HG03521 (cell line): ENCODE results near the gene CDHR2.
"Not testable (repeated sequence)": the region's sequence is repeated elsewhere in the genome, so short reads cannot be mapped to it uniquely, and the experiment has no call there.

Experiments used
- ATAC-seq: cut with Tn5 transposase; IDR thresholded peaks from one replicate; pipeline ENCODE4 v1.9.1; 2021; ENCODE audit warnings: mild to moderate bottlenecking, moderate library complexity; ENCODE audit not compliant: unreplicated experiment

CDHR2 gene

DNA sequence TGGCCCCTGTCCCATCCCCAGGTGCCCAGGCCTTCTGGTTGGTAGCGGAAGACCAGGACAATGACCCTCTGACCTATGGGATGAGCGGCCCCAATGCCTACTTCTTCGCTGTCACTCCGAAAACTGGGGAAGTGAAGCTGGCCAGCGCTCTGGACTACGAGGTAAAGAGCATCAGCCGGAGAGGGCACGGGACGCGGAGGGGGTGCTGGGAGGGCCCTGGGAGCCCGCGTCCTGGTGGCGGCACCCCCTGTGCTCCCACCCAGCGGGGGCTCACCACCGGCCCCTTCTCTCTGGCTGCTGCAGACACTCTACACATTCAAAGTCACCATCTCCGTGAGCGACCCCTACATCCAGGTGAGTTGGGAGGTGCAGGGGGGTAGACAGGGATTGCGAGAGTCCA is 19.5 kb downstream of the CDHR2 start:
- no peak for ATAC-seq

- no peak for ATAC-seq
Observed at GRCh38 chr5:176570044-176570443, 20.9 kb downstream of the CDHR2 start.

DNA sequence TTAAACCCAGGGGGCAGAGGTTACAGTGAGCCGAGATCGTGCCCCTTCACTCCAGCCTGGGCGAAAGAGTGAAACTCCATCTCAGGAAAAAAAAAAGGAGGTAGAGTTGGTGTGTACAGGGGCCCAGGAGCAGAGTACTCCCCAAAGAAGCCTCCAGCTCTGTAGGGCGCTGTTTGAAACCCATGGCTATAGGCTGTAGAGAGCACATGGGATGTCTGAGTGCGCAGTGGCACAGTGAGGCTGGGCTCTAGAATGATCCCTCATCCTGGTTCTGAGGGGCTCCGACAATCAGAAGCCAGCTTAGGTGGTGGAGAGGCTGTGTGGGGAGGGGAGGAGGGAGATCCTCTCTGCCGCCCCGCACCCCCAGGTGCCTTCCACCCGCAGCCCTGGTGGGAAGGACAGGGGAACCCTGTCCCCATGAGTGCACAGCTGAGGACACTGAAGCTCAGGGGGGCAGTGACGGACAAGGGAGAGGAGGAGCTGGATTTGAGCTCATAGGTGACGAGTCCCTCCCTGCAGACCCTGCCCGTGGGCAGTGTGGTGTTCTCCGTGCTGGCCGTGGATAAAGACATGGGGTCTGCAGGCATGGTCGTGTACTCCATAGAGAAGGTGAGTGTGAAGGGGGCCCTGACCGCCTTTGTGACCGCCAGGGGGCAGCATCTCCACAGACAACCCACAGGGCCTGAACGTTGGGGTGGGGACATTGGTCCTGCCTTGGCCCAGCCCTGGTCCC is 24.6 kb downstream of the CDHR2 start:
- ATAC-seq = no peak

GRCh38 chr5:176574297-176574591 is 25.1 kb downstream of the CDHR2 start:
- ATAC-seq = no peak

- no peak for ATAC-seq
Observed at GRCh38 chr5:176575066-176575465, 25.9 kb downstream of the CDHR2 start.

- ATAC-seq = no peak
Observed at GRCh38 chr5:176575488-176576422, 26.6 kb downstream of the CDHR2 start.

- no peak for ATAC-seq
Observed at GRCh38 chr5:176577312-176578176, 28.4 kb downstream of the CDHR2 start.

GRCh38 chr5:176578391-176578808 is 29.3 kb downstream of the CDHR2 start:
- ATAC-seq = no peak

- ATAC-seq = no peak
Observed at GRCh38 chr5:176579323-176579722, 30.2 kb downstream of the CDHR2 start.

DNA sequence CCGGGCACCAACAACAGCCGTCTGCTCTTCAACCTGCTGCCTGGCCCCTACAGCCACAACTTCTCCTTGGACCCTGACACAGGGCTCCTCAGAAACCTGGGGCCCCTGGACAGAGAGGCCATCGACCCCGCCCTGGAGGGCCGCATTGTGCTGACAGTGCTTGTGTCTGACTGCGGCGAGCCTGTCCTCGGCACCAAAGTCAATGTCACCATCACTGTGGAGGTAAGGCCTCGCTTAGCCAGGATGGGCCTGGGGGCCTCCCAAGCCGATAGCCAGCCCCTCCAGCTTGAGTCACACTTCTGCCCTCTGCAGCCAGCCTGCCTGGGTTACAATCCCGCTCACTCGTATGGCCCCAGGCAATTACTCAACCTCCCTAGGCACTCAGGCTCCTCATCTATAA is 32.2 kb downstream of the CDHR2 start:
- no peak for ATAC-seq

DNA sequence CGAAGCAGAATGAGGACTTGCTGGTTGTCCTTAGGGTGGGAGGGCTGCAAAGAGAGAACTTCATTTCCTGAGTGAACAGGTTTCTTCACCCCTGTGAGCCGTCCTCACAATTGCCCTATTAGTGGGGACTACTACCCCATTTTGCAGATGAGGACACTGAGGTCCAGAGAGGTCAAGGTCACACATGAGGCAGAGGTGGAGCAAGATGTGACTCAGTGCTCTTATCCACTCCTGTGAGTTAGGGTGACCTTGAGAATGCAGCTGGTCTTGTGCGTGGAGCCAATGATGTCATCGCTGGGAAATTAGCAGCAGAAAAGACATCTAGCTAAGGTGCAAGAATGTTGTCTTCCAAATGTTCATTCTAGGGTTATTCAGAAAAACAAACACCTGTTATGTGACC is 33.9 kb downstream of the CDHR2 start:
- no peak for ATAC-seq

DNA sequence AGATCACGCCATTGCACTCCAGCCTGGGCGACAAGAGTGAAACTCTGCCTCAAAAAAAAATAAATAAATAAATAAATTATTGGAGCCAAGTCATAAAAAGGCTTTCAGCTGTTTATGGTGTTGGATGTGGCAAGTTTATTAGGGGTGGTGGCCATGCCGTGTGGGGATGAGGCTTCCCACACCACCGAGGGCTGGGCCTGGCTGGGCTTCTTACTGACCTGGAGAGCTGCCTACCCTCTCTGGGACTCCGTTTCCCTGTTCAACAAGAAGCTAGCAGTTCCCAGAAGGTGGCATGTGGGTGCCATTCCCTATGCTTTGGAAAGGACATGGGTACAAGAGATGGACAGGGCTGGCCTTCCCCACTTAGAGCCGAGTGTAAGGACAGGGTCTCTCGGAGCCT is 38.3 kb downstream of the CDHR2 start:
- ATAC-seq = no peak

DNA sequence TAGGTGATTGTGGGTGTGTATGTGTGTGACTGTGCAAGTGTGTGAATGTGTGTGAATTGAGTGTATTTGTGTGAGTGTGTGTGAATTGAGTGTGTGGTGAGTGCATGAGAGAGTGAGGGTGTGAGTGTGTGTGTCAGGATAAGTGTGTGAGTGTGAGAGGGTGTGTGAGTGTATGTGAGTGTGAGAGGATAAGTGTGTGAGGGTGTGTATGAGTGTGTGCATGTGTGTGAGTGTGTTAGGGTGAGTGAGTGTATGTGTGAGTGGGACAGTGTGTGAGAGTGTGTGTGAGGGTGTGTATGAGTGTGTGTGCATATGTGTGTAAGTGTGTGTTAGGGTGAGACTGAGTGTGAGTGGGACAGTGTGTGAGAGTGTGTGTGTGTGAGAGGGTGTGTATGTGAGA is 39.2 kb downstream of the CDHR2 start:
- no peak for ATAC-seq

DNA sequence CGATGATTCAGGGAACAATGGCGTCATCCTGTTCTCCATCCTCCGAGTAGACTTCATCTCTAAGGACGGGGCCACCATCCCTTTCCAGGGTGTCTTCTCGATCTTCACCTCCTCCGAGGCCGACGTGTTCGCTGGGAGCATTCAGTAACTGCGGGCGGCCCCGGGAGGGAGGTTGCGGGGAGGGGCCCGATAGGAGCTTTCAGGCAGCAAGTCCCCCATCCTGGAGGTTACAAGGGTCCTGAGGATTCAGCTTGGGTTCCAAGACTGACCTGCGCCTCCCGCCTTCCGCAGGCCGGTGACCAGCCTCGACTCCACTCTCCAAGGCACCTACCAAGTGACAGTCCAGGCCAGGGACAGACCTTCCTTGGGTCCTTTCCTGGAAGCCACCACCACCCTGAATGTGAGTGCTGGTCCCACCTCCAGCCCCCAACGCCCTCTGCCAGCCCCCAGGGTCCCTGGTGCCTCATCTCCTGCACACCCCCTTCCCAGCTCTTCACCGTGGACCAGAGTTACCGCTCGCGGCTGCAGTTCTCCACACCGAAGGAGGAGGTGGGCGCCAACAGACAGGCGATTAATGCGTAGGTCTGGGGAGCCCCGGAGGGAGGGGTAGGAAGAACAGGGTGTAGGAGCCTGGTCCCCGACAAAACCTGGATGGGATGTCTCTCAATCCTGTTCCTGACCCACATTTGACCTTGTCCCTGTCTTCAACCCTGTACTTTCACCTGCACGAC is 40.1 kb downstream of the CDHR2 start:
- no peak for ATAC-seq

- no peak for ATAC-seq
Observed at GRCh38 chr5:176590035-176590717, 41.0 kb downstream of the CDHR2 start.

- not testable (repeated sequence) for ATAC-seq
Observed at GRCh38 chr5:176591667-176592066, 42.5 kb downstream of the CDHR2 start.

DNA sequence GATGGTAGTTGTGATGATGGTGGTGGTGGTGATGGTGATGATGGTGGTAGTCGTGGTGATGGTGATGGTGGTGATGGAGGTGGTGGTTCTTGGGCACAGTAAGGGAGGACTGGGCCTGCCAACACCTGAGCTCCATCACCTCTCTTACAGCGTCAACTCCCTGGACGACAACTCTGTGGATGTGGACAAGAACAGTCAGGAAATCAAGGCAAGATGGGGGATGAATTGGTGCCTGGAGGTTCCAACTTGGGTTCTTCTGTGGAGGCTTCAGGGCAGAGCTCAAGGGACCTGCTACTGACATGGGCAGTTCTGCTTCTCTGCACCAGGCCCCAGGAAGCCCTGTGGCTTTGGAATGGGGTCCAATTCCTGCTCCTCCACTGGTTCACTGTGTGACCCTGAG is 43.4 kb downstream of the CDHR2 start:
- no peak for ATAC-seq

DNA sequence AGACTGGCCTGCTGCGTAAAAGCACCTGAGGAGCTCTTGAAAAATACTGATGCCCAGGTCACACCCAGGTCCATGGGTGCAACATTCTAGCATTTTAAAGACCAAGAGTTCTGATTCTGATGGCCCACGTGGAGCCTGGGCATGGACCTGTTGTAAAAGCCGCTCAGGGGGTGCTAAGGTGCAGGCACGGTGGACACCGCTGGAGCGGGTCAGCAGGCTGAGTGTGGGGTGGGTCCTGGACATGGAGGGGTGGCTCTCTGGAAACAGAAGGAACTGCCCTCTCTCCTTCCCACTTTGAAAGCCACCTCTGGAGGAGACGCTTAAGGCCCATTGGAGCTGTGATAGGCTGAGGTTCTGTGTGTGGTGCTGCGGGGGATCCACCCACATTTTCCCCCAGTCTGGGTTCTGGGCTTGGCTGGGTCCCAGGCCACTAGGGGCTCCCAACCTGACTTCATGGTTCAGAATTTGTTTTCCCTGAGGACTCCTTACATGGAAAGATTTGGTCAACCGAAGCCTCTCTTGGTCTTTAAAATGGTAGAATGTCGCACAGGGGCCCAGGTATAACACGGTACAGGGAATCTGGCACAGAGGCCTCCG is 44.2 kb downstream of the CDHR2 start:
- ATAC-seq = no peak

DNA sequence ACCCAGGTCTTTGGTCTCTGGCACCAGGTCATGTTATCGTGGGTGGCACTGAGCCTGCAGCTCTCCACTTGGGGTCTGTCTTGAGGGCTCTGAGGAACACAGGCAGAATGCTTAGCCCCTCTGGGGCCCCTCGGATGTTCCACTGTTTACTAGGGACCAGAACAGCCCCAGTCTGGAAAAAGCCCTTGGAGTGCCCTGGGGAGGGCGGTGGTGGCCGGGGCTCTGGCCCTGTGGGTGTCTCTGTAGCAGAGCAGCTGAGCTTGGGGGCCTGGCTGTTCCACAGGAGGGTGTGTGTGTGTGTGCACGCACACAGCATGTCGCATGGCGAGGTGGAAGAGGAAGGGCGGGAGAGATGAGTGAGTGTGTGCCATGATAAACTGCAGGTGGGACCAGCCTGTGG is 45.4 kb downstream of the CDHR2 start:
- no peak for ATAC-seq
